GM23338 (cell line): ENCODE results near the gene TPM2.

Source experiments
- CREB1 ChIP-seq: fragments of 250-450 bp; sonication (Bioruptor Pico); IDR thresholded peaks from 2 replicates; pipeline ENCODE4 v1.5.0; 2020; ENCODE audit warnings: low read depth, mild to moderate bottlenecking, moderate library complexity
- CTCF ChIP-seq, 2 experiments: fragments of 200-600 bp in 1 of 2; sonication (generic) in 1 of 2; conservative IDR thresholded peaks; 2 replicates each; pipeline versions ENCODE4 v1.5.1 to v1.6.1; 2016 to 2017; ENCODE audit warnings: antibody characterized with exemption in 2 of 2, low read depth in 2 of 2, mild to moderate bottlenecking in 2 of 2, moderate library complexity in 1 of 2
- ETS1 ChIP-seq: IDR thresholded peaks from 2 replicates; pipeline ENCODE4 v1.6.1; 2016; ENCODE audit warnings: antibody characterized with exemption
- EZH2 ChIP-seq: fragments of 200-600 bp; sonication (generic); IDR thresholded peaks from one replicate; pipeline ENCODE4 v1.8.0; 2017; ENCODE audit warnings: antibody characterized with exemption, mild to moderate bottlenecking, low read depth; ENCODE audit not compliant: unreplicated experiment
- EZH2phosphoT487 ChIP-seq: fragments of 200-600 bp; sonication (generic); IDR thresholded peaks from one replicate; pipeline ENCODE4 v1.8.1; 2018; ENCODE audit warnings: antibody characterized with exemption; ENCODE audit not compliant: unreplicated experiment
- JUNB ChIP-seq: IDR thresholded peaks from one replicate; pipeline ENCODE4 v1.6.1; 2016; ENCODE audit warnings: antibody characterized with exemption; ENCODE audit not compliant: unreplicated experiment
- NANOG ChIP-seq: IDR thresholded peaks from 2 replicates; pipeline ENCODE4 v1.6.1; 2016; ENCODE audit warnings: antibody characterized with exemption, borderline replicate concordance
- POLR2AphosphoS5 ChIP-seq: IDR thresholded peaks from 2 replicates; pipeline ENCODE4 v1.6.1; 2016; ENCODE audit warnings: antibody characterized with exemption, low read depth
- REST ChIP-seq: IDR thresholded peaks from one replicate; pipeline ENCODE4 v1.6.1; 2018; ENCODE audit warnings: antibody characterized with exemption; ENCODE audit not compliant: unreplicated experiment
- STAT1 ChIP-seq: IDR thresholded peaks from one replicate; pipeline ENCODE4 v1.6.1; 2016; ENCODE audit warnings: antibody characterized with exemption; ENCODE audit not compliant: unreplicated experiment
- ZNF331 ChIP-seq: fragments of 250-450 bp; sonication (Bioruptor Pico); IDR thresholded peaks from 2 replicates; pipeline ENCODE4 v1.5.0; 2020; ENCODE audit warnings: low read depth, mild to moderate bottlenecking, moderate library complexity

GRCh38 chr9:35685506-35685905 is 4.2 kb downstream of the TPM2 start:
- TF ChIP-seq ETS1 (no peak), POLR2AphosphoS5 (no peak), CTCF (conservative IDR thresholded peaks at IDR 0.05; ENCODE audit: low read depth in 2 of 2) (no peak), REST (no peak), CREB1 (CRISPR knock-in tag) (no peak), JUNB (no peak), EZH2 (no peak), EZH2phosphoT487 (no peak), NANOG (no peak), ZNF331 (CRISPR knock-in tag) (no peak), STAT1 (no peak)
